Measurements from ENCODE around the gene UMODL1. TPM values are rescaled to one million over a fixed set of nuclear protein-coding genes. Genes with fewer than 3 reads are reported as not detected.
A peak's percentile ranks its signal among the peaks of the same experiment; 100 is the strongest.

Gene UMODL1
- total RNA-seq, 2 experiments from 2014 or later, result 7.4 to 12.3 TPM

GRCh38 chr21:42190486-42190863 is 119.4 kb downstream of the UMODL1 start:
- no peaks in the 10 kb centered on the region for H4K20me1 ChIP-seq (ENCODE audit: insufficient read depth, low read length)
- H3K4me2 ChIP-seq (ENCODE audit: low read length), result peak overlapping the region; percentile 80
- BruUV-seq (replicated peaks), result no TSS peak
- no peak for DNase-seq (ENCODE audit: low spot score)
- CTCF ChIA-PET (ENCODE audit: unreplicated experiment), result interaction anchor here (2.3 kb wide), 1 partner anchor 68 kb away, joined by 6 read pairs; no protein-coding TSS in a partner anchor
- H3K36me3 ChIP-seq (ENCODE audit: insufficient read depth, low read length), result peaks cover 13% of the 10 kb centered on the region; the same call in 1 of the 2 replicates
- H3K4me3 ChIP-seq (ENCODE audit: low read depth, low read length, poor library complexity, severe bottlenecking), result no peak overlapping the region
- H3K27ac ChIP-seq (ENCODE audit: low read depth, low read length, poor library complexity, severe bottlenecking), result peak overlapping the region; percentile 98
- peaks cover 86% of the 10 kb centered on the region for H3K4me1 ChIP-seq (ENCODE audit: insufficient read depth, low read length, poor library complexity, severe bottlenecking)
- no peaks in the 10 kb centered on the region for H3K9me2 ChIP-seq (ENCODE audit: insufficient read depth, low read length)
- peak overlapping the region; percentile 33; the same call in 1 of the 2 replicates for H2AFZ ChIP-seq (ENCODE audit: low read length)
- intact Hi-C loops (cut with micrococcal nuclease; ENCODE audit: unreplicated experiment), result no loop called here
- H3K9me3 ChIP-seq (ENCODE audit: low read length), result peaks cover 16% of the 10 kb centered on the region; the same call in 1 of the 2 replicates
- TF ChIP-seq CTCF (conservative IDR thresholded peaks at IDR 0.05; ENCODE audit: low read length) (no peak), EZH2phosphoT487 (IDR thresholded peaks at IDR 0.05; ENCODE audit: borderline replicate concordance, low read depth, low read length) (no peak)
- POLR2A ChIA-PET, result interaction anchor here (0.8 to 3.7 kb wide), 8 partner anchors 8 to 59 kb away, joined by 3 to 28 read pairs (median 8); no protein-coding TSS in a partner anchor
- H3K79me2 ChIP-seq (ENCODE audit: insufficient read depth, low read depth, low read length), result no peaks in the 10 kb centered on the region

GRCh38 chr21:42191064-42191463 is 119.9 kb downstream of the UMODL1 start:
- H3K79me2 ChIP-seq (ENCODE audit: insufficient read depth, low read depth, low read length), result no peaks in the 10 kb centered on the region
- BruUV-seq (replicated peaks), result no TSS peak
- no peak for DNase-seq (ENCODE audit: low spot score)
- POLR2A ChIA-PET, result interaction anchor here (0.8 to 3.0 kb wide), 3 partner anchors 10 to 38 kb away, joined by 3 to 10 read pairs (median 7); no protein-coding TSS in a partner anchor
- H3K4me1 ChIP-seq (ENCODE audit: insufficient read depth, low read length, poor library complexity, severe bottlenecking), result peaks cover 91% of the 10 kb centered on the region
- intact Hi-C loops (cut with micrococcal nuclease; ENCODE audit: unreplicated experiment), result no loop called here
- H3K9me3 ChIP-seq (ENCODE audit: low read length), result peaks cover 10% of the 10 kb centered on the region; the same call in 1 of the 2 replicates
- no peak overlapping the region for H3K27ac ChIP-seq (ENCODE audit: low read depth, low read length, poor library complexity, severe bottlenecking)
- H2AFZ ChIP-seq (ENCODE audit: low read length), result no peak overlapping the region; the same call in 1 of the 2 replicates
- no peak overlapping the region for H3K4me2 ChIP-seq (ENCODE audit: low read length)
- no peaks in the 10 kb centered on the region for H4K20me1 ChIP-seq (ENCODE audit: insufficient read depth, low read length)
- no peaks in the 10 kb centered on the region for H3K9me2 ChIP-seq (ENCODE audit: insufficient read depth, low read length)
- CTCF ChIA-PET (ENCODE audit: unreplicated experiment), result no interaction called here
- H3K4me3 ChIP-seq (ENCODE audit: low read depth, low read length, poor library complexity, severe bottlenecking), result no peak overlapping the region
- peaks cover 8% of the 10 kb centered on the region; the same call in 1 of the 2 replicates for H3K36me3 ChIP-seq (ENCODE audit: insufficient read depth, low read length)
- TF ChIP-seq EZH2phosphoT487 (IDR thresholded peaks at IDR 0.05; ENCODE audit: borderline replicate concordance, low read depth, low read length), result no peak
- no peak for TF ChIP-seq CTCF (conservative IDR thresholded peaks at IDR 0.05; ENCODE audit: low read length)

Data from OCI-LY7 (cell line).